ENCODE data around the gene KIAA1755. TPM values are rescaled to one million over a fixed set of nuclear protein-coding genes. Genes with fewer than 3 reads are reported as not detected.

The KIAA1755 gene
- total and polyA plus RNA-seq, 9 of the 15 experiments (the other 6 are each of a cell fraction or from before 2014, with no cell fraction given), result not detected

DNA sequence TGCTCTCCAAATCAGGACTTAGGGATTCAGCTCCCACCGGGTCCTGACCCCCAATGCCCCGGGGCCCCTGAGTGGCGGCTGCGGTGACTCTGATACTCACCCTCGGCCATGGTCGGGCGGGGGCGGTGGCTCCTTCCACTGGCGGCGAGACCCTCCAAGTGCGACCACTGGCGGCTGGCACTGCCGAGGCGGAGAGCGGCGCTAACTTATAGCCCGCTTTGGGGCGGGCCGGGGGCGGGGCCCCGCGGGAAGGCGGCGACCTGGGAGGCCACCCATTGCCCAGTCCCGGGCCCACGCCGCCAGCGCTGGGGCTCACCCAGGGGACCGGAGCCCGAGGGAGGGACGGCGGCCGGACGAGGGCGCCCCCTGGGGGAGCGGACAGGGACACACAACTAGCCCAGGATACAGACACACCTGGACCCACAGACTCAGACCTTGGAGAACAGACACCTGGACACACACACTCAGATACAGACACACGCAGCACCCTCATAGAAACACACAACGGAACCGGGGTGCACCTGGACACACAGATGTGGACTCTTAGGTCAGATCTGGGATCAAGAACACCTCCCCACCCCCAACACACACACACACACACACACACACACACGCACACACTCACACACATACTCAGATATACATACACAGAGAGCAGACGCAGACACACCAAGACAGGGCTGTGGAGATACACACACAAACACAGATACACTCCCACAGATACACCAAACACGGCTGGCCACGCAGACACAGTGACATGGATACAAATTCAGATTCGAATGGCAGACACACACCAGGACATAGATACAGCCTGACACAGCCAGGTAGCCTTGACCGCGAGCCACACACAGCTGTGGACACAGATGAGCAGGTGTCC is 95.2 kb downstream of the KIAA1755 start, which contains the start of gene TGM2 (continued):
- TF ChIP-seq, protein P1, sequence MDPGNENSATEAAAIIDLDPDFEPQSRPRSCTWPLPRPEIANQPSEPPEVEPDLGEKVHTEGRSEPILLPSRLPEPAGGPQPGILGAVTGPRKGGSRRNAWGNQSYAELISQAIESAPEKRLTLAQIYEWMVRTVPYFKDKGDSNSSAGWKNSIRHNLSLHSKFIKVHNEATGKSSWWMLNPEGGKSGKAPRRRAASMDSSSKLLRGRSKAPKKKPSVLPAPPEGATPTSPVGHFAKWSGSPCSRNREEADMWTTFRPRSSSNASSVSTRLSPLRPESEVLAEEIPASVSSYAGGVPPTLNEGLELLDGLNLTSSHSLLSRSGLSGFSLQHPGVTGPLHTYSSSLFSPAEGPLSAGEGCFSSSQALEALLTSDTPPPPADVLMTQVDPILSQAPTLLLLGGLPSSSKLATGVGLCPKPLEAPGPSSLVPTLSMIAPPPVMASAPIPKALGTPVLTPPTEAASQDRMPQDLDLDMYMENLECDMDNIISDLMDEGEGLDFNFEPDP (CRISPR knock-in tag; IDR thresholded peaks at IDR 0.05), result no peak
- TF ChIP-seq CBX1 (IDR thresholded peaks at IDR 0.05; ENCODE audit: low read depth) (no peak), ZNF347 (CRISPR knock-in tag; IDR thresholded peaks at IDR 0.05; ENCODE audit: low read depth) (no peak), ZNF274 (IDR thresholded peaks at IDR 0.05; ENCODE audit: borderline replicate concordance, low read depth, low read length) (no peak), MTA3 (IDR thresholded peaks at IDR 0.05; ENCODE audit: borderline replicate concordance) (peak; percentile 79), PHTF2 (CRISPR knock-in tag; IDR thresholded peaks at IDR 0.05) (no peak), SRF (CRISPR knock-in tag; IDR thresholded peaks at IDR 0.05) (0 out of 4 replicates have a peak, but pooled peaks of 1 of the 2 experiments have one; percentile 32), GABPB1 (CRISPR knock-in tag; IDR thresholded peaks at IDR 0.05) (no peak), SMARCC2 (IDR thresholded peaks at IDR 0.05; ENCODE audit: low read depth) (no peak), ZNF232 (CRISPR knock-in tag; IDR thresholded peaks at IDR 0.05) (peak; percentile 26; the same call in 1 of the 2 replicates), NFRKB (IDR thresholded peaks at IDR 0.05; ENCODE audit: low read depth) (no peak), ARID2 (IDR thresholded peaks at IDR 0.05) (peak; percentile 75), KDM4B (IDR thresholded peaks at IDR 0.05; ENCODE audit: borderline replicate concordance in 2 of 2, low read depth in 1 of 2) (no peak), ASH1L (IDR thresholded peaks at IDR 0.05; ENCODE audit: borderline replicate concordance, low read depth, partially characterized antibody) (no peak), BRCA1 (IDR thresholded peaks at IDR 0.05) (no peak), BRCA1 (CRISPR knock-in tag; IDR thresholded peaks at IDR 0.05) (no peak), NFATC3 (IDR thresholded peaks at IDR 0.05) (no peak), SMAD2 (IDR thresholded peaks at IDR 0.05; ENCODE audit: low read depth, low read length) (no peak), SMAD4 (CRISPR knock-in tag; conservative IDR thresholded peaks at IDR 0.05) (peak; percentile 84), ZNF79 (CRISPR knock-in tag; IDR thresholded peaks at IDR 0.05; ENCODE audit: low read depth) (no peak), ZNF121 (CRISPR knock-in tag; conservative IDR thresholded peaks at IDR 0.05) (no peak)
- TF ChIP-seq, protein P2, sequence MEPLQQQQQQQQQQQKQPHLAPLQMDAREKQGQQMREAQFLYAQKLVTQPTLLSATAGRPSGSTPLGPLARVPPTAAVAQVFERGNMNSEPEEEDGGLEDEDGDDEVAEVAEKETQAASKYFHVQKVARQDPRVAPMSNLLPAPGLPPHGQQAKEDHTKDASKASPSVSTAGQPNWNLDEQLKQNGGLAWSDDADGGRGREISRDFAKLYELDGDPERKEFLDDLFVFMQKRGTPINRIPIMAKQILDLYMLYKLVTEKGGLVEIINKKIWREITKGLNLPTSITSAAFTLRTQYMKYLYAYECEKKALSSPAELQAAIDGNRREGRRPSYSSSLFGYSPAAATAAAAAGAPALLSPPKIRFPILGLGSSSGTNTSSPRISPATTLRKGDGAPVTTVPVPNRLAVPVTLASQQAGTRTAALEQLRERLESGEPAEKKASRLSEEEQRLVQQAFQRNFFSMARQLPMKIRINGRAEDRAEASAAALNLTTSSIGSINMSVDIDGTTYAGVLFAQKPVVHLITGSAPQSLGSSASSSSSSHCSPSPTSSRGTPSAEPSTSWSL (CRISPR knock-in tag; IDR thresholded peaks at IDR 0.05; ENCODE audit: borderline replicate concordance), result no peak
- TF ChIP-seq, protein P3, sequence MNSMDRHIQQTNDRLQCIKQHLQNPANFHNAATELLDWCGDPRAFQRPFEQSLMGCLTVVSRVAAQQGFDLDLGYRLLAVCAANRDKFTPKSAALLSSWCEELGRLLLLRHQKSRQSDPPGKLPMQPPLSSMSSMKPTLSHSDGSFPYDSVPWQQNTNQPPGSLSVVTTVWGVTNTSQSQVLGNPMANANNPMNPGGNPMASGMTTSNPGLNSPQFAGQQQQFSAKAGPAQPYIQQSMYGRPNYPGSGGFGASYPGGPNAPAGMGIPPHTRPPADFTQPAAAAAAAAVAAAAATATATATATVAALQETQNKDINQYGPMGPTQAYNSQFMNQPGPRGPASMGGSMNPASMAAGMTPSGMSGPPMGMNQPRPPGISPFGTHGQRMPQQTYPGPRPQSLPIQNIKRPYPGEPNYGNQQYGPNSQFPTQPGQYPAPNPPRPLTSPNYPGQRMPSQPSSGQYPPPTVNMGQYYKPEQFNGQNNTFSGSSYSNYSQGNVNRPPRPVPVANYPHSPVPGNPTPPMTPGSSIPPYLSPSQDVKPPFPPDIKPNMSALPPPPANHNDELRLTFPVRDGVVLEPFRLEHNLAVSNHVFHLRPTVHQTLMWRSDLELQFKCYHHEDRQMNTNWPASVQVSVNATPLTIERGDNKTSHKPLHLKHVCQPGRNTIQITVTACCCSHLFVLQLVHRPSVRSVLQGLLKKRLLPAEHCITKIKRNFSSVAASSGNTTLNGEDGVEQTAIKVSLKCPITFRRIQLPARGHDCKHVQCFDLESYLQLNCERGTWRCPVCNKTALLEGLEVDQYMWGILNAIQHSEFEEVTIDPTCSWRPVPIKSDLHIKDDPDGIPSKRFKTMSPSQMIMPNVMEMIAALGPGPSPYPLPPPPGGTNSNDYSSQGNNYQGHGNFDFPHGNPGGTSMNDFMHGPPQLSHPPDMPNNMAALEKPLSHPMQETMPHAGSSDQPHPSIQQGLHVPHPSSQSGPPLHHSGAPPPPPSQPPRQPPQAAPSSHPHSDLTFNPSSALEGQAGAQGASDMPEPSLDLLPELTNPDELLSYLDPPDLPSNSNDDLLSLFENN (IDR thresholded peaks at IDR 0.05; ENCODE audit: low read depth in 2 of 2, low read length in 2 of 2), result no peak

Data from K562 (cell line).